H1 (cell line): Measurements from ENCODE around the gene TCAIM. TPM values are rescaled to one million over a fixed set of nuclear protein-coding genes. Genes with fewer than 3 reads are reported as not detected.

Experiments used
- CEBPB ChIP-seq: IDR thresholded peaks from 2 replicates; pipeline ENCODE4 v1.6.1; 2012; ENCODE audit warnings: low read depth, low read length
- CHD7 ChIP-seq: fragments of 300-600 bp; sonication (generic); IDR thresholded peaks from 2 replicates; pipeline ENCODE4 v1.7.1; 2012; ENCODE audit warnings: low read length, moderate library complexity, mild to moderate bottlenecking, inconsistent platforms; ENCODE audit not compliant: insufficient replicate concordance
- EZH2 ChIP-seq: fragments of 200-600 bp; sonication (generic); IDR thresholded peaks from 2 replicates; pipeline ENCODE4 v1.7.1; 2012; ENCODE audit warnings: low read depth, mild to moderate bottlenecking, moderate library complexity, low read length, inconsistent platforms; ENCODE audit not compliant: severe bottlenecking
- JUN ChIP-seq: IDR thresholded peaks from 2 replicates; pipeline ENCODE4 v1.6.1; 2011; ENCODE audit warnings: low read depth, mild to moderate bottlenecking, improper control_type of control experiment, low read length
- NANOG ChIP-seq: IDR thresholded peaks from 2 replicates; pipeline ENCODE4 v1.6.1; 2011; ENCODE audit warnings: low read length, low read depth, mild to moderate bottlenecking, inconsistent platforms; ENCODE audit not compliant: insufficient read depth, poor library complexity, severe bottlenecking
- NRF1 ChIP-seq: IDR thresholded peaks from 2 replicates; pipeline ENCODE4 v1.6.1; 2011; ENCODE audit warnings: mild to moderate bottlenecking, low read depth, low read length, improper control_type of control experiment
- SIRT6 ChIP-seq: IDR thresholded peaks from one replicate; pipeline ENCODE4 v1.7.1; 2012; ENCODE audit warnings: low read length, inconsistent platforms
- SP4 ChIP-seq: IDR thresholded peaks from 2 replicates; pipeline ENCODE4 v1.6.1; 2012; ENCODE audit warnings: low read length, inconsistent platforms
- TCF12 ChIP-seq: IDR thresholded peaks from 2 replicates; pipeline ENCODE4 v1.6.1; 2011; ENCODE audit warnings: low read depth, mild to moderate bottlenecking, low read length
- TEAD4 ChIP-seq: IDR thresholded peaks from 2 replicates; pipeline ENCODE4 v1.6.1; 2012; ENCODE audit warnings: low read depth, low read length, inconsistent platforms, mixed read lengths
- polyA plus RNA-seq, 7 experiments: library from polyadenylated mRNA; depleted of rRNA in 3 of 7; stranded (reverse) in 5 of 7; unstranded in 2 of 7; fragments of >200 nt in 5 of 7; fragments of 200-250 nt in 2 of 7; gene quantifications; 1 replicate in 5 of 7; 2 replicates in 1 of 7; 4 replicates in 1 of 7; pipeline versions ENCODE4 v1.2.1 to v1.2.3, GENCODE V29; 2011 to 2013; ENCODE audit warnings: missing spikeins in 2 of 7, mixed read lengths in 2 of 7
- total RNA-seq: library from RNA; stranded (reverse); fragmentation: NEBNext Ultra II Directional; extraction: Animal tissue kit (Norgen Biotek cat#: 25700); gene quantifications from 2 replicates; pipeline ENCODE4 v1.2.1, GENCODE V29; 2021

The TCAIM gene
- total and polyA plus RNA-seq, 2 of the 8 experiments (the other 6 are each of a cell fraction or from before 2014, with no cell fraction given): 6.9 to 22.1 TPM

GRCh38 chr3:44340058-44340395 lies 1.5 kb downstream of the TCAIM start (continued):
- TF ChIP-seq CHD7 (no peak), TCF12 (no peak), SP4 (no peak), CEBPB (no peak), TEAD4 (no peak), JUN (no peak), NRF1 (no peak), EZH2 (no peak), NANOG (no peak), SIRT6 (no peak)
